ENCODE measurements around the gene UHRF1. TPM values are rescaled to one million over a fixed set of nuclear protein-coding genes. Genes with fewer than 3 reads are reported as not detected.
"Not testable (repeated sequence)": the region's sequence is repeated elsewhere in the genome, so short reads cannot be mapped to it uniquely, and the experiment has no call there.

UHRF1 gene
- total RNA-seq, 2 experiments from 2014 or later = 149 to 154 TPM

GRCh38 chr19:4972509-4973230, 63.4 kb downstream of the UHRF1 start:
- no peaks in the 10 kb centered on the region for H3K9me3 Mint-ChIP-seq (ENCODE audit: low read depth)
- H3K4me3 Mint-ChIP-seq = no peak overlapping the region
- H3K36me3 Mint-ChIP-seq = peaks cover 4% of the 10 kb centered on the region
- CTCF ChIA-PET = interaction anchor here (1.0 to 2.9 kb wide), 3 partner anchors 61 to 163 kb away, joined by 3 to 9 read pairs (median 4); no protein-coding TSS in a partner anchor
- DNase-seq (no peak), ATAC-seq (no peak)
- H3K4me1 Mint-ChIP-seq = peaks cover 40% of the 10 kb centered on the region
- no peaks in the 10 kb centered on the region for H3K27me3 Mint-ChIP-seq
- H3K27ac Mint-ChIP-seq = no peak overlapping the region

- Mint-ChIP-seq H3K27ac (no peak overlapping the region), H3K9me3 (ENCODE audit: low read depth) (no peaks in the 10 kb centered on the region), H3K4me1 (peaks cover 28% of the 10 kb centered on the region), H3K4me3 (no peak overlapping the region), H3K27me3 (no peaks in the 10 kb centered on the region), H3K36me3 (peaks cover 2% of the 10 kb centered on the region)
- no peak for DNase-seq
- ATAC-seq = no peak
- CTCF ChIA-PET = no interaction called here
Measured at GRCh38 chr19:4974880-4975469, 65.7 kb downstream of the UHRF1 start.

GRCh38 chr19:4975601-4976000, 66.3 kb downstream of the UHRF1 start:
- not testable (repeated sequence) for H3K36me3 Mint-ChIP-seq; H3K27me3 Mint-ChIP-seq; ATAC-seq; DNase-seq; H3K9me3 Mint-ChIP-seq (ENCODE audit: low read depth); H3K27ac Mint-ChIP-seq; H3K4me3 Mint-ChIP-seq
- peaks cover 23% of the 10 kb centered on the region for H3K4me1 Mint-ChIP-seq
- CTCF ChIA-PET = interaction anchor here (0.7 kb wide), 1 partner anchor 78 kb away, joined by 3 read pairs; no protein-coding TSS in a partner anchor

- Mint-ChIP-seq H3K4me3 (no peak overlapping the region), H3K36me3 (no peaks in the 10 kb centered on the region), H3K27ac (no peak overlapping the region), H3K9me3 (ENCODE audit: low read depth) (no peaks in the 10 kb centered on the region), H3K27me3 (no peaks in the 10 kb centered on the region), H3K4me1 (peaks cover 15% of the 10 kb centered on the region)
- DNase-seq (no peak), ATAC-seq (no peak)
- CTCF ChIA-PET = no interaction called here
Measured at GRCh38 chr19:4976401-4977298, 67.3 kb downstream of the UHRF1 start.

GRCh38 chr19:4977299-4978174, 68.2 kb downstream of the UHRF1 start:
- peaks cover 13% of the 10 kb centered on the region for H3K4me1 Mint-ChIP-seq
- H3K9me3 Mint-ChIP-seq (ENCODE audit: low read depth) = no peaks in the 10 kb centered on the region
- H3K27ac Mint-ChIP-seq = no peak overlapping the region
- no peak overlapping the region for H3K4me3 Mint-ChIP-seq
- DNase-seq = no peak
- no peak for ATAC-seq
- H3K36me3 Mint-ChIP-seq = no peaks in the 10 kb centered on the region
- H3K27me3 Mint-ChIP-seq = no peaks in the 10 kb centered on the region
- CTCF ChIA-PET = no interaction called here

- no peak for ATAC-seq
- Mint-ChIP-seq H3K36me3 (no peaks in the 10 kb centered on the region), H3K9me3 (ENCODE audit: low read depth) (no peaks in the 10 kb centered on the region), H3K4me3 (no peak overlapping the region), H3K4me1 (peaks cover 11% of the 10 kb centered on the region), H3K27ac (no peak overlapping the region), H3K27me3 (no peaks in the 10 kb centered on the region)
- CTCF ChIA-PET = interaction anchor here (1.5 kb wide), 1 partner anchor 23 kb away, joined by 4 read pairs; no protein-coding TSS in a partner anchor
- no peak for DNase-seq
Measured at GRCh38 chr19:4979211-4979807, 70.0 kb downstream of the UHRF1 start.

GRCh38 chr19:4980067-4980466, 70.8 kb downstream of the UHRF1 start:
- Mint-ChIP-seq H3K36me3 (no peaks in the 10 kb centered on the region), H3K4me3 (no peak overlapping the region), H3K9me3 (ENCODE audit: low read depth) (no peaks in the 10 kb centered on the region), H3K27ac (no peak overlapping the region), H3K27me3 (no peaks in the 10 kb centered on the region), H3K4me1 (peaks cover 7% of the 10 kb centered on the region)
- no peak for ATAC-seq
- DNase-seq = no peak
- CTCF ChIA-PET = interaction anchor here (1.0 to 1.5 kb wide), 2 partner anchors 22 to 51 kb away, joined by 3 to 4 read pairs; no protein-coding TSS in a partner anchor

- no peaks in the 10 kb centered on the region for H3K9me3 Mint-ChIP-seq (ENCODE audit: low read depth)
- no peak for ATAC-seq
- no peak overlapping the region for H3K4me3 Mint-ChIP-seq
- peaks cover 7% of the 10 kb centered on the region for H3K4me1 Mint-ChIP-seq
- H3K27ac Mint-ChIP-seq = no peak overlapping the region
- H3K36me3 Mint-ChIP-seq = no peaks in the 10 kb centered on the region
- no peak for DNase-seq
- CTCF ChIA-PET = interaction anchor here (1.0 kb wide), 1 partner anchor 50 kb away, joined by 3 read pairs; no protein-coding TSS in a partner anchor
- no peaks in the 10 kb centered on the region for H3K27me3 Mint-ChIP-seq
Measured at GRCh38 chr19:4980838-4981680, 71.8 kb downstream of the UHRF1 start.

GRCh38 chr19:4981681-4981958, 72.3 kb downstream of the UHRF1 start:
- Mint-ChIP-seq H3K27me3 (no peaks in the 10 kb centered on the region), H3K4me3 (no peak overlapping the region)

GRCh38 chr19:4983346-4984105, 74.2 kb downstream of the UHRF1 start:
- CTCF ChIA-PET = no interaction called here
- Mint-ChIP-seq H3K27ac (no peak overlapping the region), H3K4me3 (no peak overlapping the region), H3K9me3 (ENCODE audit: low read depth) (no peaks in the 10 kb centered on the region), H3K4me1 (peaks cover 11% of the 10 kb centered on the region), H3K36me3 (no peaks in the 10 kb centered on the region), H3K27me3 (no peaks in the 10 kb centered on the region)
- ATAC-seq (no peak), DNase-seq (no peak)

More at GRCh38 chr19:4981681-4981958, 72.3 kb downstream of the UHRF1 start:
- DNase-seq (no peak), ATAC-seq (no peak)
- CTCF ChIA-PET = no interaction called here
- no peak overlapping the region for H3K27ac Mint-ChIP-seq
- no peaks in the 10 kb centered on the region for H3K36me3 Mint-ChIP-seq
- no peaks in the 10 kb centered on the region for H3K9me3 Mint-ChIP-seq (ENCODE audit: low read depth)
- peaks cover 4% of the 10 kb centered on the region for H3K4me1 Mint-ChIP-seq

GRCh38 chr19:4984106-4984380, 74.7 kb downstream of the UHRF1 start:
- no peak for DNase-seq
- Mint-ChIP-seq H3K9me3 (ENCODE audit: low read depth) (no peaks in the 10 kb centered on the region), H3K27ac (no peak overlapping the region), H3K27me3 (no peaks in the 10 kb centered on the region), H3K4me1 (peaks cover 11% of the 10 kb centered on the region), H3K4me3 (no peak overlapping the region), H3K36me3 (no peaks in the 10 kb centered on the region)
- no peak for ATAC-seq
- CTCF ChIA-PET = no interaction called here

Measured in activated CD8-positive, alpha-beta memory T cell treated with anti-CD3 and anti-CD28 coated beads, Interleukin-2, amount 10 ng/mL, durations not matched to agents 7 days and 5 days (primary cell).